Adipocyte (in vitro differentiated cells): ENCODE data around the gene ZNF821.

Source experiments
- DNase-seq: peaks from one replicate; pipeline ENCODE4 v3.0.0-alpha.2; 2015; ENCODE audit warnings: low read depth
- H3K27me3 ChIP-seq: replicated peaks from 2 replicates; pipeline ENCODE4 v1.7.0; 2013; ENCODE audit warnings: mild to moderate bottlenecking, low read length, moderate library complexity; ENCODE audit not compliant: control insufficient read depth, insufficient read depth
- H3K36me3 ChIP-seq: 2 replicates; pipeline ENCODE4 v1.7.0; 2013; ENCODE audit warnings: low read length, mild to moderate bottlenecking, moderate library complexity; ENCODE audit not compliant: control insufficient read depth, insufficient read depth, severe bottlenecking
- H3K4me1 ChIP-seq: 2 replicates; pipeline ENCODE4 v1.7.0; 2013; ENCODE audit warnings: mild to moderate bottlenecking, low read length, moderate library complexity; ENCODE audit not compliant: control insufficient read depth, insufficient read depth
- H3K4me3 ChIP-seq: 2 replicates; pipeline ENCODE4 v1.7.0; 2013; ENCODE audit warnings: mild to moderate bottlenecking, low read length, moderate library complexity
- H3K9ac ChIP-seq: 2 replicates; pipeline ENCODE4 v1.7.0; 2013; ENCODE audit warnings: mild to moderate bottlenecking, low read length, moderate library complexity
- H3K9me3 ChIP-seq: 2 replicates; pipeline ENCODE4 v1.7.0; 2013; ENCODE audit warnings: mild to moderate bottlenecking, low read length, moderate library complexity; ENCODE audit not compliant: control insufficient read depth

The ZNF821 gene

GRCh38 chr16:71883849-71884638 is at the start of gene ZNF821:
Gene ZNF821, minus strand, starts transcription at chr16:71884182. Its CDS starts 4,236 bp downstream, at chr16:71879946.
- Histone ChIP-seq H3K27me3 (no peaks in the 10 kb centered on the region), H3K4me3 (peak within 1 kb of the TSS; percentile 89), H3K36me3 (peaks cover 18% of the 10 kb centered on the region), H3K4me1 (peaks cover 14% of the 10 kb centered on the region), H3K9me3 (no peaks in the 10 kb centered on the region), H3K9ac (peak within 1 kb of the TSS; percentile 89)
- DNase-seq: peak; percentile 94

- peaks cover 30% of the 10 kb centered on the region for H3K4me1 ChIP-seq
- no peak overlapping the region for H3K9ac ChIP-seq
- H3K27me3 ChIP-seq: no peaks in the 10 kb centered on the region
- DNase-seq: no peak
- peaks cover 63% of the 10 kb centered on the region for H3K36me3 ChIP-seq
- no peaks in the 10 kb centered on the region for H3K9me3 ChIP-seq
- H3K4me3 ChIP-seq: no peak overlapping the region
Observed at GRCh38 chr16:71933017-71933416, 49.0 kb upstream of the ZNF821 start.

GRCh38 chr16:71931599-71931998 is 47.6 kb upstream of the ZNF821 start:
- Histone ChIP-seq H3K4me1 (peaks cover 44% of the 10 kb centered on the region), H3K9ac (no peak overlapping the region), H3K4me3 (no peak overlapping the region), H3K27me3 (no peaks in the 10 kb centered on the region), H3K9me3 (no peaks in the 10 kb centered on the region), H3K36me3 (peaks cover 73% of the 10 kb centered on the region)
- no peak for DNase-seq

- Histone ChIP-seq H3K4me1 (peaks cover 47% of the 10 kb centered on the region), H3K36me3 (peaks cover 79% of the 10 kb centered on the region), H3K9ac (no peak overlapping the region), H3K27me3 (no peaks in the 10 kb centered on the region), H3K4me3 (no peak overlapping the region), H3K9me3 (no peaks in the 10 kb centered on the region)
- DNase-seq: no peak
Observed at GRCh38 chr16:71931001-71931400, 47.0 kb upstream of the ZNF821 start.

GRCh38 chr16:71930013-71930563 is 46.1 kb upstream of the ZNF821 start:
- Histone ChIP-seq H3K9me3 (no peaks in the 10 kb centered on the region), H3K9ac (no peak overlapping the region), H3K4me1 (peaks cover 47% of the 10 kb centered on the region), H3K36me3 (peaks cover 81% of the 10 kb centered on the region), H3K27me3 (no peaks in the 10 kb centered on the region), H3K4me3 (no peak overlapping the region)
- DNase-seq: no peak

- Histone ChIP-seq H3K9me3 (no peaks in the 10 kb centered on the region), H3K4me1 (peaks cover 46% of the 10 kb centered on the region), H3K9ac (no peak overlapping the region), H3K36me3 (peaks cover 79% of the 10 kb centered on the region), H3K27me3 (no peaks in the 10 kb centered on the region), H3K4me3 (peak overlapping the region; percentile 29)
- DNase-seq: peak; percentile 72
Observed at GRCh38 chr16:71929048-71929447, 45.1 kb upstream of the ZNF821 start.

GRCh38 chr16:71927787-71928186 is 43.8 kb upstream of the ZNF821 start:
- H3K36me3 ChIP-seq: peaks cover 79% of the 10 kb centered on the region
- H3K9ac ChIP-seq: peak overlapping the region; percentile 64
- no peaks in the 10 kb centered on the region for H3K27me3 ChIP-seq
- DNase-seq: no peak
- H3K4me1 ChIP-seq: peaks cover 48% of the 10 kb centered on the region
- no peak overlapping the region for H3K4me3 ChIP-seq
- H3K9me3 ChIP-seq: no peaks in the 10 kb centered on the region

- Histone ChIP-seq H3K9ac (peak overlapping the region; percentile 64), H3K9me3 (no peaks in the 10 kb centered on the region), H3K36me3 (peaks cover 79% of the 10 kb centered on the region)
Observed at GRCh38 chr16:71927383-71927782, 43.4 kb upstream of the ZNF821 start.

GRCh38 chr16:71924710-71925109 is 40.7 kb upstream of the ZNF821 start:
- H3K4me3 ChIP-seq: no peak overlapping the region
- H3K9me3 ChIP-seq: peaks cover 3% of the 10 kb centered on the region
- H3K9ac ChIP-seq: no peak overlapping the region
- H3K36me3 ChIP-seq: peaks cover 85% of the 10 kb centered on the region
- H3K4me1 ChIP-seq: peaks cover 45% of the 10 kb centered on the region
- DNase-seq: no peak
- no peaks in the 10 kb centered on the region for H3K27me3 ChIP-seq

More at GRCh38 chr16:71927383-71927782, 43.4 kb upstream of the ZNF821 start:
- DNase-seq: peak; percentile 88
- peaks cover 48% of the 10 kb centered on the region for H3K4me1 ChIP-seq
- H3K4me3 ChIP-seq: peak overlapping the region; percentile 32
- H3K27me3 ChIP-seq: no peaks in the 10 kb centered on the region

- H3K4me1 ChIP-seq: peaks cover 44% of the 10 kb centered on the region
- no peaks in the 10 kb centered on the region for H3K27me3 ChIP-seq
- peaks cover 6% of the 10 kb centered on the region for H3K9me3 ChIP-seq
- peak; percentile 27 for DNase-seq
- H3K36me3 ChIP-seq: peaks cover 91% of the 10 kb centered on the region
- H3K4me3 ChIP-seq: no peak overlapping the region
- H3K9ac ChIP-seq: no peak overlapping the region
Observed at GRCh38 chr16:71923941-71924690, 40.1 kb upstream of the ZNF821 start.

- Histone ChIP-seq H3K4me3 (no peak overlapping the region), H3K4me1 (peaks cover 50% of the 10 kb centered on the region), H3K27me3 (no peaks in the 10 kb centered on the region), H3K36me3 (peaks cover 91% of the 10 kb centered on the region), H3K9me3 (peaks cover 6% of the 10 kb centered on the region), H3K9ac (no peak overlapping the region)
- DNase-seq: no peak
Observed at GRCh38 chr16:71920658-71921057, 36.7 kb upstream of the ZNF821 start.
